Mesendoderm (in vitro differentiated cells): ENCODE results near the gene MPC1.

Source experiments
- DNase-seq: peaks from one replicate; pipeline ENCODE4 v3.0.0; 2013
- H2AK5ac ChIP-seq: 2 replicates; pipeline ENCODE4 v1.6.1; 2013; ENCODE audit warnings: low read length, inconsistent platforms
- H2BK120ac ChIP-seq: 2 replicates; pipeline ENCODE4 v1.6.1; 2013; ENCODE audit warnings: low read depth, mild to moderate bottlenecking, low read length, moderate library complexity, mixed read lengths
- H2BK15ac ChIP-seq: replicated peaks from 2 replicates; pipeline ENCODE4 v1.6.1; 2013; ENCODE audit warnings: low read depth, mild to moderate bottlenecking, moderate library complexity
- H2BK5ac ChIP-seq: 2 replicates; pipeline ENCODE4 v1.6.1; 2013; ENCODE audit warnings: low read length, inconsistent platforms
- H3K18ac ChIP-seq: 2 replicates; pipeline ENCODE4 v1.6.1; 2013; ENCODE audit warnings: mild to moderate bottlenecking, low read length, mixed read lengths
- H3K23ac ChIP-seq: one replicate; pipeline ENCODE4 v1.6.1; 2013; ENCODE audit warnings: low read length
- H3K27ac ChIP-seq: 2 replicates; pipeline ENCODE4 v1.5.1; 2013; ENCODE audit warnings: low read depth, mild to moderate bottlenecking, inconsistent platforms, low read length, moderate library complexity
- H3K27me3 ChIP-seq: 2 replicates; pipeline ENCODE4 v1.6.1; 2013; ENCODE audit warnings: low read length, control low read depth, mild to moderate bottlenecking, inconsistent platforms; ENCODE audit not compliant: insufficient read depth, poor library complexity
- H3K36me3 ChIP-seq: 2 replicates; pipeline ENCODE4 v1.6.1; 2013; ENCODE audit warnings: low read length, inconsistent platforms; ENCODE audit not compliant: control insufficient read depth, insufficient read depth
- H3K4ac ChIP-seq: one replicate; pipeline ENCODE4 v1.6.1; 2013; ENCODE audit warnings: low read depth, mild to moderate bottlenecking, low read length, moderate library complexity
- H3K4me1 ChIP-seq: 2 replicates; pipeline ENCODE4 v1.6.1; 2013; ENCODE audit warnings: low read depth, low read length, inconsistent platforms; ENCODE audit not compliant: control insufficient read depth
- H3K4me2 ChIP-seq: 2 replicates; pipeline ENCODE4 v1.6.1; 2013; ENCODE audit warnings: low read length
- H3K4me3 ChIP-seq: 2 replicates; pipeline ENCODE4 v1.5.1; 2013; ENCODE audit warnings: mild to moderate bottlenecking, low read length
- H3K56ac ChIP-seq: one replicate; pipeline ENCODE4 v1.6.1; 2013; ENCODE audit warnings: low read length
- H3K79me1 ChIP-seq: 2 replicates; pipeline ENCODE4 v1.6.1; 2013; ENCODE audit warnings: low read length, inconsistent platforms
- H3K79me2 ChIP-seq: 2 replicates; pipeline ENCODE4 v1.6.1; 2013; ENCODE audit warnings: mild to moderate bottlenecking, low read length; ENCODE audit not compliant: control insufficient read depth, insufficient read depth
- H3K9ac ChIP-seq: 2 replicates; pipeline ENCODE4 v1.6.1; 2013; ENCODE audit warnings: low read length, inconsistent platforms
- H4K5ac ChIP-seq: one replicate; pipeline ENCODE4 v1.6.1; 2013; ENCODE audit warnings: low read length
- H4K8ac ChIP-seq: one replicate; pipeline ENCODE4 v1.6.1; 2013; ENCODE audit warnings: low read depth, mild to moderate bottlenecking, control low read depth, low read length, moderate library complexity
- WGBS: extraction: QIAGEN DNeasy Blood & Tissue Kit; methylation state at CpG from one replicate; pipeline ENCODE4 v1.1.7; 2013; ENCODE audit warnings: low lambda C conversion rate, missing lambda C conversion rate; ENCODE audit not compliant: insufficient coverage; ENCODE audit errors: extremely low coverage; 5-methylcytosine and 5-hydroxymethylcytosine counted together

MPC1 gene

GRCh38 chr6:166343150-166343487, 39.6 kb downstream of the MPC1 start:
- Histone ChIP-seq H3K27me3 (no peaks in the 10 kb centered on the region), H3K4ac (peak overlapping the region; percentile 77), H3K4me3 (peak overlapping the region; percentile 22), H2BK120ac (no peak overlapping the region), H3K23ac (no peak overlapping the region), H3K79me2 (peaks cover 41% of the 10 kb centered on the region), H3K9ac (peak overlapping the region; percentile 98), H3K79me1 (peaks cover 26% of the 10 kb centered on the region), H2AK5ac (no peak overlapping the region), H3K4me1 (peaks cover 2% of the 10 kb centered on the region), H2BK5ac (no peak overlapping the region), H3K36me3 (no peaks in the 10 kb centered on the region), H3K4me2 (peak overlapping the region; percentile 80), H4K5ac (no peak overlapping the region), H3K18ac (no peak overlapping the region), H4K8ac (no peak overlapping the region), H3K27ac (no peak overlapping the region), H3K56ac (peak overlapping the region; percentile 100), H2BK15ac (no peak overlapping the region)
- no peak for DNase-seq
- WGBS: no CpG with 5 or more reads among the region's 3 CpGs

- H2BK120ac ChIP-seq: peak within 1 kb of the TSS; percentile 30
- H3K27ac ChIP-seq: peak within 1 kb of the TSS; percentile 57
- H3K36me3 ChIP-seq: peaks cover 2% of the 10 kb centered on the region
- no peak within 1 kb of the TSS for H4K8ac ChIP-seq
- H3K56ac ChIP-seq: peak within 1 kb of the TSS; percentile 100
- no CpG with 5 or more reads among the region's 73 CpGs for WGBS
- H3K79me2 ChIP-seq: peaks cover 47% of the 10 kb centered on the region
- no peak within 1 kb of the TSS for H2BK15ac ChIP-seq
- peak within 1 kb of the TSS; percentile 98 for H3K9ac ChIP-seq
- peak; percentile 82 for DNase-seq
- peaks cover 30% of the 10 kb centered on the region for H3K79me1 ChIP-seq
- H3K27me3 ChIP-seq: no peaks in the 10 kb centered on the region
- H3K4me3 ChIP-seq: peak within 1 kb of the TSS; percentile 22
- peak within 1 kb of the TSS; percentile 80 for H3K4me2 ChIP-seq
- no peak within 1 kb of the TSS for H4K5ac ChIP-seq
- peak within 1 kb of the TSS; percentile 100 for H3K23ac ChIP-seq
- H3K4ac ChIP-seq: peak within 1 kb of the TSS; percentile 77
- peak within 1 kb of the TSS; percentile 88 for H2BK5ac ChIP-seq
- peaks cover 2% of the 10 kb centered on the region for H3K4me1 ChIP-seq
- no peak within 1 kb of the TSS for H2AK5ac ChIP-seq
- H3K18ac ChIP-seq: peak within 1 kb of the TSS; percentile 42
These were observed 40.2 kb downstream of the MPC1 start, which contains the start of gene SFT2D1 for GRCh38 chr6:166342349-166343149. Gene SFT2D1 (minus strand): TSS chr6:166342545. CDS start chr6:166342481, 64 bp downstream.

GRCh38 chr6:166341977-166342348, 40.8 kb downstream of the MPC1 start:
- H3K36me3 ChIP-seq: peaks cover 2% of the 10 kb centered on the region
- peaks cover 2% of the 10 kb centered on the region for H3K4me1 ChIP-seq
- H3K27ac ChIP-seq: peak overlapping the region; percentile 57
- peak overlapping the region; percentile 9 for H3K4me2 ChIP-seq
- peak; percentile 44 for DNase-seq
- no peak overlapping the region for H4K8ac ChIP-seq
- no peak overlapping the region for H2AK5ac ChIP-seq
- no peaks in the 10 kb centered on the region for H3K27me3 ChIP-seq
- peaks cover 52% of the 10 kb centered on the region for H3K79me2 ChIP-seq
- H3K18ac ChIP-seq: peak overlapping the region; percentile 42
- H3K79me1 ChIP-seq: peaks cover 34% of the 10 kb centered on the region
- H3K4ac ChIP-seq: peak overlapping the region; percentile 57
- no peak overlapping the region for H2BK15ac ChIP-seq
- H3K9ac ChIP-seq: peak overlapping the region; percentile 69
- no peak overlapping the region for H3K23ac ChIP-seq
- H2BK120ac ChIP-seq: no peak overlapping the region
- H3K4me3 ChIP-seq: peak overlapping the region; percentile 22
- H4K5ac ChIP-seq: no peak overlapping the region
- WGBS: no CpG with 5 or more reads among the region's 16 CpGs
- H2BK5ac ChIP-seq: no peak overlapping the region
- peak overlapping the region; percentile 100 for H3K56ac ChIP-seq

- Histone ChIP-seq H3K4me1 (peaks cover 2% of the 10 kb centered on the region), H3K79me2 (peaks cover 56% of the 10 kb centered on the region), H2BK15ac (no peak overlapping the region), H3K4ac (no peak overlapping the region), H3K23ac (no peak overlapping the region), H2BK5ac (no peak overlapping the region), H3K27me3 (no peaks in the 10 kb centered on the region), H3K18ac (no peak overlapping the region), H3K27ac (no peak overlapping the region), H3K4me3 (peak overlapping the region; percentile 17), H3K9ac (peak overlapping the region; percentile 69), H3K36me3 (peaks cover 2% of the 10 kb centered on the region), H3K79me1 (peaks cover 35% of the 10 kb centered on the region), H3K4me2 (peak overlapping the region; percentile 9), H2BK120ac (no peak overlapping the region), H4K5ac (no peak overlapping the region), H3K56ac (peak overlapping the region; percentile 100), H2AK5ac (no peak overlapping the region), H4K8ac (no peak overlapping the region)
- no CpG with 5 or more reads among the region's 7 CpGs for WGBS
- DNase-seq: no peak
These were observed 41.3 kb downstream of the MPC1 start for GRCh38 chr6:166341464-166341863.

DNA sequence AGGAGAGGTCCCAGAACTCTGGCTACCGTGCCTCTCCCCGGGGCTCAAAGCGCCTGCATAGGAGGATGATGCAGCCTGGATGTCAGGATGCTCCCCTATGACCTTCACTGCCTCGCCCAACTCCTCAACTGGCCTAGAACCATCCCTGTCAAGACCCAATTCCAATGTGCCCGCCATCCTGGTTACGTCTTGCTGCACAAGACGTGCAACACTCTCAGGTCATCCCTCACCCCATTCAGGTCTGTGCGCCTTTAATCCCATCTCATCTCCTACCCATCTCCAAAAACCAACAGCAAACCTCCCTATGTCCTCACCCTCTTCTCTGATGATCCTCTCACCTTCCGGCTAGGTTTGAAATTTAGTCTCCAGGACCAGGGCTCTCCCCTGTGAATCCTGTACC, 43.9 kb downstream of the MPC1 start:
- no peak overlapping the region for H3K23ac ChIP-seq
- peaks cover 40% of the 10 kb centered on the region for H3K79me1 ChIP-seq
- H3K4ac ChIP-seq: no peak overlapping the region
- H3K79me2 ChIP-seq: peaks cover 76% of the 10 kb centered on the region
- no peak overlapping the region for H3K9ac ChIP-seq
- H3K4me1 ChIP-seq: peaks cover 2% of the 10 kb centered on the region
- DNase-seq: no peak
- H3K27me3 ChIP-seq: no peaks in the 10 kb centered on the region
- H3K36me3 ChIP-seq: peaks cover 4% of the 10 kb centered on the region
- H4K8ac ChIP-seq: no peak overlapping the region
- WGBS: no CpG with 5 or more reads among the region's 9 CpGs
- H3K4me2 ChIP-seq: no peak overlapping the region
- H3K27ac ChIP-seq: no peak overlapping the region
- H2BK120ac ChIP-seq: no peak overlapping the region
- no peak overlapping the region for H2BK5ac ChIP-seq
- H3K4me3 ChIP-seq: no peak overlapping the region
- H3K18ac ChIP-seq: no peak overlapping the region
- no peak overlapping the region for H3K56ac ChIP-seq
- no peak overlapping the region for H2BK15ac ChIP-seq
- no peak overlapping the region for H4K5ac ChIP-seq
- no peak overlapping the region for H2AK5ac ChIP-seq
